SW480 (cell line): ENCODE data around the gene RIBC1.
"Not testable (repeated sequence)": the region's sequence is repeated elsewhere in the genome, so short reads cannot be mapped to it uniquely, and the experiment has no call there.

ENCODE experiments used
- DNase-seq: peaks from one replicate; pipeline ENCODE4 v3.0.0-alpha.2; 2016; ENCODE audit warnings: low spot score

The RIBC1 gene

GRCh38 chrX:53435997-53436396 is 13.3 kb downstream of the RIBC1 start:
- peak; percentile 70 for DNase-seq

DNA sequence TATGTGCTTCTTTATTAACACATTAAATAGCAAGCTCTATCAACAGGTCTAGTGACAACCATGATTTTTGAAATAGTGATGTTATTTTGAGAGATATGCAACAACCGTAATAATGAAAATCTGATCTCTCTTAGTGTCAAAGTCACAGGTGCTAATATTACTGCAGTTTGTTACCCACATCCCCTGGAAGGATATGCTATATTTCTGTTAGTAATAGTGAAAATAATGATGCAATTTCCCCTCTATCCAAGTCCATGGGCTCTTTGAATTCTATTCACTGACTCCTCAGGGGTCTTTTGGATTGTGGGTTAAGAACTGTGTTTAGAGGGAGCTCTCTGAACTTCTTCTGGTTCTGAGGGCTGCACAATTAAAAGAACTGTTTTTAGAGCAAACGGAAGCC is 14.5 kb downstream of the RIBC1 start:
- DNase-seq: no peak

GRCh38 chrX:53438174-53438831 is 15.6 kb downstream of the RIBC1 start:
- no peak for DNase-seq

DNA sequence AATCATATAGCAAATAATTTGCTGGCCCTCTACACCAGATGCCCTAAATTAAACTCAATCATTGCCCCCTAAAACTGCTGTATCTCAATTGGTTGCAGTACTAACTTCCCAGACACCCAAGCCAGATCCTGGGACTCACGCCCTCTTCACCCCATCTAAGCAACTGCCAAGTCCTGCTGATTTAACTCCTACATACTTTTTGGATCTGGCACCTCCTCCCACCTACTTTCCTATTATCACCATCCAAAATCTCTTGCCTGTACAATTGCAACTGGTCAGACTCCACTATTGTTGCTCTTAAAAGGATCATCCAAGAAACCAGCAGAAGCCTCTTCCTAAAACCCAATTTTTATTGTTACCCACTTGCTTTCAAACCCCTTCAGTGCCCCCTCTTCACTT is 16.2 kb downstream of the RIBC1 start:
- DNase-seq: no peak

- DNase-seq: peak; percentile 67
Measured at GRCh38 chrX:53440101-53440500, 17.4 kb downstream of the RIBC1 start.

DNA sequence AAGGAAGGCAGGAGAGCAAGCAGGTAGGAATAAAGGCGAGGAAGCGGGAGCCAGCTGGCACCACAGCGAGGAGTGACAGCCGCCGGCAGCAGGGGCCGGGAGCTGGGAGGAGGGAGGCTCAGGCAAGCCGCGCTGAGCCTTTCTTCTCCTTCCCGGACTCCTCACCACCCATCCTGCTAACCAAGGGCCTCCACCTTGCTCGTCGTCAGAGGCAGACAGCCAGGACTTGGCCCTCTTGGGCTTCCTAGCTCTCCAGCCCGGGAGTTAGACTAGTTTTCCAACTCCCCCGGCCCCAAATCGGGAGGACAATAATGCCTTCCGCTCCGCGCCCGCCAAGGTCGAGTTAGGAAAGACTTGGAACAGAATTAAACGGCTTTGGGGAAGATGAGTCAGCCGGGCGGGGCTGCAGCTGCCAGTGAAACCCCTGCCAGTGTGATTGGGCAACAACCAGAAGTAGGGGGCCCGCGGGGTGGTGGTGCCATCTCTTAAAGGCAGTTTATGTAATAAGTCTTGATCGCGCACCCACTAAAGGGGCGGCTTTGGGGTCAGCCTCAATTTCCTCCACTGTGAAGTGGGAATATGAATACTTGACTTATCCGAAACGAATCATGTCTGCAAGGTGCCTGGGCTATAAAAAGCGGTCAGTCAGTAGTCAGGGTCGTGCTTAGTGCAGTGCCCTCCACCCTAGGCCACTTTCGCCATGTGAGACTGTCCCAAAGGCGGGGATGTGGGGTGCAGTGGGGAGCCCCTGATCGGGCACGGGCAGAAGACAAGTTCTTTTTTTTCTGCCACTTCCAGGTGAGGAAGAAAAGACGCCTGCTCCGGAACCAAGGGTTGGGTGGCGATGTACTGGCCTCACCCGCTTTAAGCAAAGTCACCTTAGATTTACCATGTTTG is 18.2 kb downstream of the RIBC1 start:
- DNase-seq: peak; percentile 75

DNA sequence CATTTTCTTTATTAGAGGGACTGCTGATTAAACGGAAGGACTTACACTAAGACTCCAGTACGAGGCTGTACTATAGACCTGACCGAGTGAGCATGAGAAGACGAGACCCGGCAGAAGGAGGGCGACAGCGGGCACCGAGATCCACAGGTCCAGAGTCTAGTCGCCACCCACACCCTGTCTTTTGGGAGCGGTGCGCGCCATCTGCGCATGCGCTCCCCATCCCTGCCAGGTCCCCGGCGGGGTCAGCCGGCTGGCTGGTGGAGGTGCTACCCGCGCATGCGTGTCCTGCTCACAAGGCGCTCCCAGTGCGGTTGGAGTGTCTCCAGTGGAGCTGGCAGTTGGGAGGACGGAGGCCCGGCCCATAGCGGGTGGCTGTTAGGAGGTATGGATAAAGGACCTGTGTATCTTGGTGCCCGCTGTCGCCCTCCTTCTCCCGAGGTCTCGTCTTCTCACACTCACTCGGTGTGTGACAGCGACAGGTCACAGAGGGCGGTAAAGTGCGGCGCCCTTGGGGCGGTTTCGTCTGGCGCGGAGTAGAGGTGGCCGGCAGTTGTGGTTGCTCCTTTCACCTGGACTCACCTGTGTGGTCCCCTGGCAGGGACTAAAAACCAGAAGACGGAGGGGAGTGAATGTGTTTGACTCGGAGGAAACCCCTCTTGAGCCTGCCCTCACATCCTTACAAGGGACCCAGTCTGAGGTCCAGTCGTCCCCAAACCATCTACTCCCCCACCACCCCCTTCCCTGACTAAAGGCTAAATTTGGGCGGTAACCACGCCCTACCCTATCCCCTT is 19.1 kb downstream of the RIBC1 start:
- DNase-seq: peak; percentile 89

GRCh38 chrX:53442322-53442631 is 19.6 kb downstream of the RIBC1 start:
- no peak for DNase-seq

- peak; percentile 37 for DNase-seq
Measured at GRCh38 chrX:53445977-53446376, 23.3 kb downstream of the RIBC1 start.

DNA sequence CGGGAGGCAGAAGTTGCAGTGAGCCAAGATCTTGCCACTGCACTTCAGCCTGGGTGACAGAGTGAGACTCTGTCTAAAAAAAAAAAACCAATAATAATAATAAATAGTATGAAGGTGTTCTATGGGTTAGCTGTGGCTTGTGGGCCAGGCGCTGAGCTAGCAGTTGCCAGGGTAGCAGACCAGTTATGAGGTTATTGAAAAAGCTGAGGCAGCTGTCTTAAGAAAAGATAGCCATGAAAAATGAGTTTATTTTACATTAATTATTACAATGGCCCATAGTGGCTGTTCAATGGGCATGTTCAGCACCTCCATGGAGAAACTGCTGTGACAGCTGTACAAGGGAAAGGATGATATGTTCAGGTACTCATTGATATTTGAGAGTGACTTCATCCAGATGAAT is 24.8 kb downstream of the RIBC1 start:
- DNase-seq: no peak

DNA sequence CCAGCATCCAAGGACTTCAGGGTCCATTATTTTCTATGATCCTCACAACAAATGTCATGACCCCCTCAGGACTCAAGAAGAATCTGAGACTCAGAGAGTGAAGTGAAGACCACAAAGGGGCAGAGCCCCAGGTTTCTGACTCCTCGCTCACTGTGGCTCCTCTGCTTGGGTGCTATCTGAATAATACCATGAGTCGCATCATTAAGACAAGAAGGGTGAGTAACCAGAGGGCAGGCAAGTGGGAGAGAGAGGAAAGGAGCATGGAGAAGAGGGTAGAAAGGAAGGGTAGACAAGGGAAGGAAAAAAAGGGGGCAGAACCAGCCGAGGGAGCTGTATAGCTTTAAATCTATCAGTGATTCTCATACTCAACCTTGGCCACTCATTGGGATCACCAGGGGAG is 27.0 kb downstream of the RIBC1 start:
- DNase-seq: no peak

GRCh38 chrX:53452812-53453211 is 30.1 kb downstream of the RIBC1 start:
- no peak for DNase-seq

DNA sequence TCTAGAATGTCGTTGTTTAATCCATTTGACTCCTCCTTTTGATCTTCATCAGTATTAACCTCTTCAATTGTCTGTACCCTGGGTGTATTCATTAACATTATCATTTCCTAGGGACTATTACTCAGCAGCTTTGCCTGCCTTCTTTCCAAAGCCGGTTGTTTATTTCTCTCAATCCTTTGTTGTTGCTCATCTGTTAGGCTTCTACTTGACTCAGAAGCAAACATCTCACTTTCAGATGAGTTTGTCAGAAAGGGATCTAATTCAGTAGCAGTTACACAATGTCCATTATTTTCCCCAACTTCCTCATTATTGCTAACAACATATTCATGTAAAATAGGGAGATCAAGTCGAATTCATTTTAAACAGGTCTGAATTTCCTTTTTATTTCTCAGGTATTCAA is 33.6 kb downstream of the RIBC1 start:
- no peak for DNase-seq

DNA sequence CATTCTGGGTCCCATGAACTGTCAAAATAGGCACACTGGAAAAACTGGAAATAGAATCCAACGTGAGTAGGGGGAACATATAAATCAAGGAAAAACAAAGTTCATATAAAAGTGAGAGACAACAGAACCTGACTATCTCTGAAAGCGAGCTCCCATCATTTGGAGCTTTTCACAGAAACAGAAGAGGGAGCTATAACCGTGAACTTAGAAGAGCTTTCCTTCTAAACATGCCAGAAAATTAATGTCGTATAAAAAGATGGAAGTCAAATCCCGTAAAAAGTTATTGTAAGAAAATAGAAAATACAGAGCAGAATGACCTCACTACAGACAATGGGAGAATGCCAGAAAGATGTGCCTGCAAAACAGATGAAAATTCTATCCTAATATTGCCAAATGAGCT is 35.4 kb downstream of the RIBC1 start:
- no peak for DNase-seq

- not testable (repeated sequence) for DNase-seq
Measured at GRCh38 chrX:53468659-53469058, 46.0 kb downstream of the RIBC1 start.

DNA sequence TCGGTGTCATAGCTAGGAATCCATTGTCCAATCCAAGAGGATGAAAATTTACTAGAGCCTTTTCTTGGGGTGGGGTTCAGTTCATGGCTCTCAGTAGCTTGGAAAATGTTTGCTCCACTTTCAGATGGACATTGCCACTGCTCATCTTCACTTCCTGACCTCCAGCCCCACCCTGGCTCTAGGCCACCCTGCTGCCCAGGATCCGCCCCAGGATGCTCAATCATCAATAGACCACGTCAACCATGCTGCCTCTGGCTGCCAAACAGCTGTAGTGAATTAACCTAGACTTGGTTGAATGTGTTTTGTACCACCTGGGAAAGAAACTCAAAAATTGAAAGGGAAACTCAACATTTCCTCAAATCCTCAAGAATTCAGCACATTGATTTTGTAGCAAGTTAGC is 48.7 kb downstream of the RIBC1 start:
- DNase-seq: no peak

- DNase-seq: no peak
Measured at GRCh38 chrX:53474707-53475106, 52.0 kb downstream of the RIBC1 start.

DNA sequence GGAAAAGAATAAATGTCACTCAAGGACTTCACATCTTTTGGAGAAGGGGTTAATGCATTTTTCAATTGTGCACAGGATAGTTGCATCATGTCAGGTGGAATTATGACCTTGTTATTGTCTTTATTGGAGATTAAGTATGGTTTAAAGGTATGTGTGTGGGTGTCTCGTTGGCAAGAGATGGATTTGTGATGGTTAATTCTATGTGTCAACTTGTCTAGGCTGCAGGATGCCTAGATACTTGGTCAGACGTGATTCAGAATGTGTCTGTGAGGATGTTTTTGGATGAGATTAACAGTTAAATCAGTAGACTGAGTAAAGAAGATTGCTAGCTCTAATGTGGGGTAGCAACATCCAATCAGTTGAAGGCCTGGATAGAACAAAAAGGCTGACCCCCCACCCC is 53.7 kb downstream of the RIBC1 start:
- DNase-seq: peak; percentile 5

- peak; percentile 38 for DNase-seq
Measured at GRCh38 chrX:53479301-53479700, 56.6 kb downstream of the RIBC1 start.
